ENCODE measurements around the gene NWD2.
"Not testable (repeated sequence)": the region's sequence is repeated elsewhere in the genome, so short reads cannot be mapped to it uniquely, and the experiment has no call there.

Gene NWD2

GRCh38 chr4:37244583-37245390 is at the start of gene NWD2:
TSS of gene NWD2 (plus strand) at chr4:37244743. CDS start at chr4:37245068, 325 bp downstream.
- no peak for DNase-seq

- DNase-seq, result no peak
Observed at GRCh38 chr4:37197899-37198298, 46.6 kb upstream of the NWD2 start.

GRCh38 chr4:37204740-37205139 is 39.8 kb upstream of the NWD2 start:
- DNase-seq, result not testable (repeated sequence)

GRCh38 chr4:37216209-37216608 is 28.3 kb upstream of the NWD2 start:
- no peak for DNase-seq

GRCh38 chr4:37219242-37219641 is 25.3 kb upstream of the NWD2 start:
- DNase-seq, result no peak

GRCh38 chr4:37219990-37220389 is 24.6 kb upstream of the NWD2 start:
- DNase-seq, result no peak

GRCh38 chr4:37220685-37221084 is 23.9 kb upstream of the NWD2 start:
- DNase-seq, result no peak

GRCh38 chr4:37223732-37224131 is 20.8 kb upstream of the NWD2 start:
- DNase-seq, result no peak

- DNase-seq, result no peak
Observed at GRCh38 chr4:37224854-37225253, 19.7 kb upstream of the NWD2 start.

- no peak for DNase-seq
Observed at GRCh38 chr4:37225778-37226177, 18.8 kb upstream of the NWD2 start.

- DNase-seq, result no peak
Observed at GRCh38 chr4:37232315-37232714, 12.2 kb upstream of the NWD2 start.

GRCh38 chr4:37236165-37236564 is 8.4 kb upstream of the NWD2 start:
- DNase-seq, result no peak

GRCh38 chr4:37241647-37242046 is 2.9 kb upstream of the NWD2 start:
- DNase-seq, result no peak

GRCh38 chr4:37243051-37243450 is 1.5 kb upstream of the NWD2 start:
- DNase-seq, result peak; percentile 11

- peak; percentile 11 for DNase-seq
Observed at GRCh38 chr4:37243722-37244582, 591 bp upstream of the NWD2 start.

GRCh38 chr4:37245391-37245954 is 930 bp downstream of the NWD2 start:
- no peak for DNase-seq

GRCh38 chr4:37246891-37247290 is 2.3 kb downstream of the NWD2 start:
- no peak for DNase-seq

GRCh38 chr4:37258221-37258620 is 13.7 kb downstream of the NWD2 start:
- DNase-seq, result no peak

GRCh38 chr4:37268319-37268718 is 23.8 kb downstream of the NWD2 start:
- DNase-seq, result no peak

- DNase-seq, result no peak
Observed at GRCh38 chr4:37279121-37279520, 34.6 kb downstream of the NWD2 start.

- DNase-seq, result no peak
Observed at GRCh38 chr4:37279894-37280592, 35.5 kb downstream of the NWD2 start.

GRCh38 chr4:37299468-37299867 is 54.9 kb downstream of the NWD2 start:
- no peak for DNase-seq

- no peak for DNase-seq
Observed at GRCh38 chr4:37304612-37305011, 60.1 kb downstream of the NWD2 start.

Measured in NCI-H748 treated with DMSO at 0.1 percent for 48 hours (cell line).